ENCODE results near the gene CXorf58.

- TF ChIP-seq FOXJ3 (CRISPR knock-in tag; IDR thresholded peaks at IDR 0.05): no peak
- TF ChIP-seq, protein P1, sequence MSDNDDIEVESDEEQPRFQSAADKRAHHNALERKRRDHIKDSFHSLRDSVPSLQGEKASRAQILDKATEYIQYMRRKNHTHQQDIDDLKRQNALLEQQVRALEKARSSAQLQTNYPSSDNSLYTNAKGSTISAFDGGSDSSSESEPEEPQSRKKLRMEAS (CRISPR knock-in tag; IDR thresholded peaks at IDR 0.05): no peak
- no peak for TF ChIP-seq ZNF347 (CRISPR knock-in tag; IDR thresholded peaks at IDR 0.05; ENCODE audit: low read depth)
- TF ChIP-seq NONO (IDR thresholded peaks at IDR 0.05; ENCODE audit: low read depth in 2 of 2, low read length in 1 of 2): no peak
- TF ChIP-seq ZFX (CRISPR knock-in tag; IDR thresholded peaks at IDR 0.05): no peak
These were observed 18.2 kb downstream of the CXorf58 start for GRCh38 chrX:23926015-23926414.
